Measurements from ENCODE around the gene KCTD19. TPM values are rescaled to one million over a fixed set of nuclear protein-coding genes. Genes with fewer than 3 reads are reported as not detected.

The KCTD19 gene
- total RNA-seq, 3 donors from 2014 or later = 0.05 TPM; not detected in 2

DNA sequence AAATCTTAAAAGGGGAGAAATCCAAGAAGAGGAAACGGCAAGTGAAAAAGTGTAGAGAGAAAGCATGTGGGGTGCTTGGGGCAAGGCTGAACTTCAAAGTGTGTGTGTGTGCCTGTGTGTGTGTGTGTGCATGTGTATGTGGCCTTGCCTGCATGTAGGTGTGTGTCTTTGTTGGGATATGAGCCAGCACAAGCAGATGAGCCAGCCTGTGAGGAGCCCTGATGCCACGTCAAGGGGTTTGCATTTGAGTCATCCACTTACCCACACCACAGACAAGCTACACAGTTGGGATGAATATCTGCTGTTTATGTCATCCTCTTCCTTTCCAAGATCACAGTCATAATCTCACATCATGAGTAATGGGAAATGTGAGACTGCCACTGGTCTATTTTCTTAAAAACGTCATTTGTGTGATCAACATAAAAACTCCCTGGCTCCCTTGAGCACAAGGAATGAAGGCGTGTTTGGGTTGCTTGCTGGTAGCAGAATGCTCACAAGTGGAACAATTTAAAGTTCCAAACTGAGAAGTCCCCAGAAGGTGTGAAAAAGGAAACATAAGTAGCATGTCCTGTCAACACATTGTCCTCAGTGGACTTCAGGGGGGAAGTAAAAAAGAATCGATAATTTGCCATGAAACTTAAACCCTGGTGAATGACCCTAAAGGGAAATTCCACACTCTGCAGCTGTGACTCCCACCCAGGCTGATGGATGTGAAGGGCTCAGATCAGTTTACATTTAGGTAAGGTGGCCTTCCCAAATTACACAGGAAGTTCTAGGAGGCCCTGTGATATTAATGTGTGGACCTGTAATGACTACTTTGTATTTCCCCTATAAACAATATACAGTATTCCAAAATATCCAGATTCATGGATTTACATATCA is 14.7 kb downstream of the KCTD19 start:
- TF ChIP-seq, protein P1, sequence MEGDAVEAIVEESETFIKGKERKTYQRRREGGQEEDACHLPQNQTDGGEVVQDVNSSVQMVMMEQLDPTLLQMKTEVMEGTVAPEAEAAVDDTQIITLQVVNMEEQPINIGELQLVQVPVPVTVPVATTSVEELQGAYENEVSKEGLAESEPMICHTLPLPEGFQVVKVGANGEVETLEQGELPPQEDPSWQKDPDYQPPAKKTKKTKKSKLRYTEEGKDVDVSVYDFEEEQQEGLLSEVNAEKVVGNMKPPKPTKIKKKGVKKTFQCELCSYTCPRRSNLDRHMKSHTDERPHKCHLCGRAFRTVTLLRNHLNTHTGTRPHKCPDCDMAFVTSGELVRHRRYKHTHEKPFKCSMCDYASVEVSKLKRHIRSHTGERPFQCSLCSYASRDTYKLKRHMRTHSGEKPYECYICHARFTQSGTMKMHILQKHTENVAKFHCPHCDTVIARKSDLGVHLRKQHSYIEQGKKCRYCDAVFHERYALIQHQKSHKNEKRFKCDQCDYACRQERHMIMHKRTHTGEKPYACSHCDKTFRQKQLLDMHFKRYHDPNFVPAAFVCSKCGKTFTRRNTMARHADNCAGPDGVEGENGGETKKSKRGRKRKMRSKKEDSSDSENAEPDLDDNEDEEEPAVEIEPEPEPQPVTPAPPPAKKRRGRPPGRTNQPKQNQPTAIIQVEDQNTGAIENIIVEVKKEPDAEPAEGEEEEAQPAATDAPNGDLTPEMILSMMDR (IDR thresholded peaks at IDR 0.05) = no peak
- H3K9me3 ChIP-seq = no peaks in the 10 kb centered on the region
- H3K4me1 ChIP-seq (ENCODE audit: low read depth) = no peaks in the 10 kb centered on the region
- H3K4me3 ChIP-seq = no peak overlapping the region
- no peaks in the 10 kb centered on the region for H3K36me3 ChIP-seq (ENCODE audit: low read depth)
- DNase-seq = peak in 1 of 3 donors; percentile 41
- ATAC-seq = peak; percentile 74
- intact Hi-C loops (cut with DNase I, micrococcal nuclease) = no loop called here

DNA sequence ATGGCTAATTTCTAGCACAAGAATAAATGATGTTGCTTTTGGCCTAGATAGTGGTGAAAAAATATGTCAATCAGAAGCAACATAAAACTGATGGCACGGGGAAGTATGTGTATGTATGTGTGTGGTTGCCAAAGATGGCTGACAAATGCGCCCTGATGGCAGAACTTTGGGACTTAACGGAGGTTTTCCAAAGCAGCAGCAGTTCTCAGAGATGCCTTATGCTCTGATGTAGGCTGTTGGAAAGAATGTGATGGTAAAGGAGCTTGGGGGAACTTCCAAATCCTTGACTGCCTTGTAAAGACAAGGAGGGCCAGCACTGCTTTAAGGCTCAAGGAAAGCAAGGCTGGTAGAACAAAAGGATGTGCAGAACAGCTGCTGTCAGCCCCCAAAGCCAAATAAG is 16.0 kb downstream of the KCTD19 start:
- intact Hi-C loops (cut with DNase I, micrococcal nuclease) = no loop called here
- no peaks in the 10 kb centered on the region for H3K4me1 ChIP-seq (ENCODE audit: low read depth)
- TF ChIP-seq, protein P1 (IDR thresholded peaks at IDR 0.05) = no peak

DNA sequence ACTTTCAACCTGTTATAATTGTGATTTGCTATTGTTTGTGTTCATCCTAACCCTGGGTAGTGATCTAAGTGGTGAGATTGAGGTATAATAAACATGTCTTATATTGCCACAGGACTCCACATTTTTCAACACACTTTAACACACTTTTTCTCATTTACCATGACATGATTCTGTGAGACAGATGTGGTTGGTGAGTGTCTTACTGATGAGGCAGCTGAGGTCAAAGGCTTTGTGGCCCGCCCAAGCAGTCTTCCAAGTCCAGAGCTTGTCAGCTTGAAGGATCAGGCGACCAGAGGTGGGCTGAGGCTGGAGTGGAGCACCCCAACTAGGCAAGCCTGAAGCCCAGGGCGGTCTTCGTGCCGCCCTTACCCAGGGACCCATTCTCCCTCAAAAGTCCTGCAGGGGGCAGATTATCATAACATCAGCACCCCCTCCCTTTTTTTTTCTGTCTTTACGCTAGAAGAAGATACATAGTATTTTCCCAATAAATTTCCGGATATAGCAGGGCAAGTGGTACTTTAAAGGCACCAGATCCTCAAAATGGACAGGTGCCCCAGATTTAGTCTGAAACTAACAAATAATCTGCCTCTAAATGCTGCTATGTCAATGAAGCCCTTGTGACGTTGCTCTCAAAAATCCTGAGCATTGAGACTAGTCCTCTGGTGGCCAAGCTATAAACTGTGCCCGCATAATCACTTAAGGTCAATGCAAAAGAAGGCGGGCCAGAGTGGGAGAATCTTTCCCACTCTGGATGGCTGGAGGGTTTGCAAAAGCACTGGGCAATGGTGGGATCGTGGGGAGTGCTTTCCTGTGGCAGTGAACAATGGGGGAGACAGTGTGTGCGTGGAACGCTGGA is 21.1 kb downstream of the KCTD19 start:
- Histone ChIP-seq H3K4me3 (no peak overlapping the region), H3K4me1 (ENCODE audit: low read depth) (no peaks in the 10 kb centered on the region), H3K36me3 (ENCODE audit: low read depth) (no peaks in the 10 kb centered on the region), H3K9me3 (no peaks in the 10 kb centered on the region)
- intact Hi-C loops (cut with DNase I, micrococcal nuclease) = no loop called here
- TF ChIP-seq, protein P1 (IDR thresholded peaks at IDR 0.05) = no peak
- ATAC-seq = no peak
- DNase-seq = no peak

More for the DNA sequence above, 16.0 kb downstream of the KCTD19 start:
- H3K36me3 ChIP-seq (ENCODE audit: low read depth) = no peaks in the 10 kb centered on the region
- DNase-seq = no peak
- H3K9me3 ChIP-seq = no peaks in the 10 kb centered on the region
- no peak overlapping the region for H3K4me3 ChIP-seq
- no peak for ATAC-seq

DNA sequence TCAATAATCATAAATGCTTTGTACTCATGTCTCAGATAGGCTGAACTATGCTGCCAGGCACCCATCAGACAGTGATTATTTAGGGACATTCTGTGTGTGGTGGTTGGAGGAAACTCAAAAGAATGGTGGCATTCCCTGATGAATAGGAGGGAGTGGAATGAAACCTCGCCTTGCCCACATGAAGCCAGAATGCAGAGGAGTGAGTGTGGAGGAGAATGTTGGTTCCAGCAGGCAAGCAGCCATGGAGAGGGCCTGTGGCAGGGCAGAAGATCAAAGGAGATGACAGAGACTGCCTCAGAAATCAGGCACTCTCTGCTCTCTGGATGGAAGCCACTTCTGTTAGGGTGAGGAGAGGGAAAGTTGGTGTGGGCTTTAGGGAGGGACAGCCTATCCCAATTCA is 22.5 kb downstream of the KCTD19 start:
- no peaks in the 10 kb centered on the region for H3K4me1 ChIP-seq (ENCODE audit: low read depth)
- no peak for DNase-seq
- no peaks in the 10 kb centered on the region for H3K9me3 ChIP-seq
- H3K36me3 ChIP-seq (ENCODE audit: low read depth) = no peaks in the 10 kb centered on the region
- H3K4me3 ChIP-seq = no peak overlapping the region
- intact Hi-C loops (cut with DNase I, micrococcal nuclease) = no loop called here
- TF ChIP-seq, protein P1 (IDR thresholded peaks at IDR 0.05) = no peak
- ATAC-seq = no peak

DNA sequence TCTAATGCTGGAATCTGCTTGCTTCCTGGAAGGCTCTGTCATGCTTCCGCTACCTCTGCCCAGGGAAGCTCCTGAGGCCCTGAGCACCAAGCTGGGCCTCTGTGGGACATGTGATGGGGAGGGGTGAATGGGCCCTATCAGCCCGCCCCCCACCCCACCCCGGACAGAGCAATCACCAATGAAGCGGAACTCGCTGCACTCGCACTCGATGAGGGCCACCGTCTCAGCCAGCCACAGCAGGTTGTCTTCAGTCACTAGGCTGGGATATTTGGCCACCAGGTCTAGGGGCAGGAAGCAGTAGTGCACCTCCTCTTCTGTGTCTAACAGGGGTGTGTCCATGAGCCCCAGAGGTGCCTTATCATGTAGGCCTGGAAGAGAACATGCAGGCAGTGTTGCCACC is 23.6 kb downstream of the KCTD19 start:
- no peak for DNase-seq
- Histone ChIP-seq H3K4me1 (ENCODE audit: low read depth) (no peaks in the 10 kb centered on the region), H3K4me3 (no peak overlapping the region), H3K9me3 (no peaks in the 10 kb centered on the region), H3K36me3 (ENCODE audit: low read depth) (no peaks in the 10 kb centered on the region)
- ATAC-seq = no peak
- intact Hi-C loops (cut with DNase I, micrococcal nuclease) = no loop called here
- TF ChIP-seq, protein P1 (IDR thresholded peaks at IDR 0.05) = no peak

Measured in mucosa of descending colon (tissue), 3 donors.